ENCODE results near the gene RALGAPA2. TPM values are rescaled to one million over a fixed set of nuclear protein-coding genes. Genes with fewer than 3 reads are reported as not detected.
A peak's percentile ranks its signal among the peaks of the same experiment; 100 is the strongest.

RALGAPA2 gene
- total and polyA plus RNA-seq, 2 of the 13 experiments (the other 11 are each of a cell fraction or from before 2014, with no cell fraction given), result 13.8 to 17.7 TPM

DNA sequence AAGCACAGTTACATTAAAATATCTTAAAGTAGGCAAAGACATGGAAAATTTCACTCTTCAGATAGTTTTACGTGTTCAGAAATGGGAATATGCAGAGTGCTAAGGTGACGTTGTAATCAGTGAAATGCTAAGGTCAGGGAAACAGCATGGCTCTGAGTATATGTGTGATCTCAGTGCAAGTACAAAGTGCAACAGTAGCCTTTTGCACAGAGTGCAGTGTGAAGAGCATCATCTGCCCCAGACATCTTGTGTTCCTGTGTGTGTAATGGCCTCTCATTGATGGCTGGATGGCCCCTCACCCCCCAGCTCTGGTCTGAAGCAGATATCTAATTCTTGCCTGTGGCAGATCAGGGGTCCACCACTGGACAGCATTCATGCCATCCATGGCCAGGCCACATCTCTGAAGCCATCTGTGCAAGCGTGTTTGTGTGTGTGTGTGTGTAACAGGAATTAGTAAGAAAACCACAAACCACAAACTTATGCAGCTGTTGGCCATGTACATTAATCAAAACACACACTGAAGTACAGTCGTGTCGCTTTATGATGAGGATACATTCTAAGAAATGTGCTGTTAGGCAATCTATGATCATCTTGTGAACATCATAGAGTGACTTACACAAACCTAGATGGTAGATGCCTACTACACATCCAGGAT, 165.1 kb downstream of the RALGAPA2 start (continued):
- TF ChIP-seq, protein P1, sequence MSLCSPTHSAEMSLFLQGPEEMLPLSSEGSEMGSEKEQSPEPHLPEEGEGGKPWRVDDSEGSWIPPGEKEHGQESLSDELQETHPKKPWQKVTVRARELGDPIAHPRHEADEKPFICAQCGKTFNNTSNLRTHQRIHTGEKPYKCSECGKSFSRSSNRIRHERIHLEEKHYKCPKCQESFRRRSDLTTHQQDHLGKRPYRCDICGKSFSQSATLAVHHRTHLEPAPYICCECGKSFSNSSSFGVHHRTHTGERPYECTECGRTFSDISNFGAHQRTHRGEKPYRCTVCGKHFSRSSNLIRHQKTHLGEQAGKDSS (CRISPR knock-in tag; IDR thresholded peaks at IDR 0.05; ENCODE audit: borderline replicate concordance, low read depth), result 0 out of 2 replicates have a peak, but pooled peaks have one; percentile 58
- TF ChIP-seq ELF3 (CRISPR knock-in tag; IDR thresholded peaks at IDR 0.05) (peak; percentile 72), ZNF292 (CRISPR knock-in tag; IDR thresholded peaks at IDR 0.05; ENCODE audit: borderline replicate concordance, low read depth) (peak; percentile 96)

DNA sequence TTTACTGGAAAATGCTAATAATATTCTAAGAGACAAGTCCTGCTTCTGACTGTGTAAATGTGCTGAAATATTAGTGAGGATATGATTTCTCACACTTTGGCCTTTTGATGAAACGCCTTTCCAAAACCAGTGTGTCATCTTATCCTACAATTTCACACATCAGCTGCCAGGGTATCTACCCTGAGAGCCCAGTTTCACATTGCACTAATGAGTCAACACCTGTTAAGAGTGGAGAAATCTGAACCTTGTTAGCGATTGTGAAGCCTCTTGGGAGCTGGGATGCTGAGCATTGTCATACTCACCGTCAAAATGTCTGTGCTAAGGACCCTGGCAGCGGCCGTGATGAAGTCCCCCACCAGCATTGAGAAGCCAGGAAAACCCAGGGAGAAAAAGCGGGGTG, 166.0 kb downstream of the RALGAPA2 start:
- BruUV-seq (replicated peaks), result no TSS peak
- Histone ChIP-seq H3K79me2 (ENCODE audit: insufficient read depth, low read length) (no peaks in the 10 kb centered on the region), H3K36me3 (replicated peaks in 1 of 2; ENCODE audit: control insufficient read depth in 1 of 2, insufficient read depth in 2 of 2, low read length in 2 of 2) (peaks cover 4% of the 10 kb centered on the region in 2 experiments; a peak in 3 of 5 replicates), H3K9me3 (ENCODE audit: low read length) (no peaks in the 10 kb centered on the region), H3K9ac (ENCODE audit: insufficient read depth, low read depth, low read length) (no peak overlapping the region), H2AFZ (ENCODE audit: low read length) (no peak overlapping the region), H3K27me3 (ENCODE audit: control insufficient read depth in 1 of 2, insufficient read depth in 2 of 2, low read length in 2 of 2) (no peaks in the 10 kb centered on the region), H4K20me1 (ENCODE audit: insufficient read depth, low read length) (no peaks in the 10 kb centered on the region), H3K4me1 (ENCODE audit: insufficient read depth, low read length) (peaks cover 52% of the 10 kb centered on the region), H3K4me2 (ENCODE audit: low read depth, low read length) (no peak overlapping the region), H3K4me3 (replicated peaks in 1 of 3; ENCODE audit: insufficient read depth in 1 of 3, low read depth in 2 of 3, low read length in 3 of 3) (no peak overlapping the region), H3K27ac (ENCODE audit: extremely low read length, insufficient read depth, low read length) (no peak overlapping the region)
- POLR2A ChIA-PET, result no interaction called here
- no peak for DNase-seq (ENCODE audit: low spot score)
- no peak for FAIRE-seq
- no peak for ATAC-seq
- intact Hi-C loops (cut with micrococcal nuclease; ENCODE audit: unreplicated experiment) (no loop called here), in situ Hi-C loops (cut with HindIII; ENCODE audit: extremely low pct_ligation_motif_present, low pct_unique_long_range_greater_than_20kb) (no loop called here)
- WGBS (ENCODE audit: low lambda C conversion rate), result 98% methylated on average over 6 of the region's 6 CpGs
- CTCF ChIA-PET (ENCODE audit: low intra/inter-chr PET ratio, low total read pairs), result no interaction called here
- TF ChIP-seq ZNF3 (CRISPR knock-in tag; IDR thresholded peaks at IDR 0.05) (no peak), SIX1 (CRISPR knock-in tag; IDR thresholded peaks at IDR 0.05; ENCODE audit: borderline replicate concordance) (no peak), CENPT (CRISPR knock-in tag; IDR thresholded peaks at IDR 0.05; ENCODE audit: low read depth) (no peak)
- TF ChIP-seq, protein P2, sequence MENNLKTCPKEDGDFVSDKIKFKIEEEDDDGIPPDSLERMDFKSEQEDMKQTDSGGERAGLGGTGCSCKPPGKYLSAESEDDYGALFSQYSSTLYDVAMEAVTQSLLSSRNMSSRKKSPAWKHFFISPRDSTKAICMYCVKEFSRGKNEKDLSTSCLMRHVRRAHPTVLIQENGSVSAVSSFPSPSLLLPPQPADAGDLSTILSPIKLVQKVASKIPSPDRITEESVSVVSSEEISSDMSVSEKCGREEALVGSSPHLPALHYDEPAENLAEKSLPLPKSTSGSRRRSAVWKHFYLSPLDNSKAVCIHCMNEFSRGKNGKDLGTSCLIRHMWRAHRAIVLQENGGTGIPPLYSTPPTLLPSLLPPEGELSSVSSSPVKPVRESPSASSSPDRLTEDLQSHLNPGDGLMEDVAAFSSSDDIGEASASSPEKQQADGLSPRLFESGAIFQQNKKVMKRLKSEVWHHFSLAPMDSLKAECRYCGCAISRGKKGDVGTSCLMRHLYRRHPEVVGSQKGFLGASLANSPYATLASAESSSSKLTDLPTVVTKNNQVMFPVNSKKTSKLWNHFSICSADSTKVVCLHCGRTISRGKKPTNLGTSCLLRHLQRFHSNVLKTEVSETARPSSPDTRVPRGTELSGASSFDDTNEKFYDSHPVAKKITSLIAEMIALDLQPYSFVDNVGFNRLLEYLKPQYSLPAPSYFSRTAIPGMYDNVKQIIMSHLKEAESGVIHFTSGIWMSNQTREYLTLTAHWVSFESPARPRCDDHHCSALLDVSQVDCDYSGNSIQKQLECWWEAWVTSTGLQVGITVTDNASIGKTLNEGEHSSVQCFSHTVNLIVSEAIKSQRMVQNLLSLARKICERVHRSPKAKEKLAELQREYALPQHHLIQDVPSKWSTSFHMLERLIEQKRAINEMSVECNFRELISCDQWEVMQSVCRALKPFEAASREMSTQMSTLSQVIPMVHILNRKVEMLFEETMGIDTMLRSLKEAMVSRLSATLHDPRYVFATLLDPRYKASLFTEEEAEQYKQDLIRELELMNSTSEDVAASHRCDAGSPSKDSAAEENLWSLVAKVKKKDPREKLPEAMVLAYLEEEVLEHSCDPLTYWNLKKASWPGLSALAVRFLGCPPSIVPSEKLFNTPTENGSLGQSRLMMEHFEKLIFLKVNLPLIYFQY (CRISPR knock-in tag; IDR thresholded peaks at IDR 0.05; ENCODE audit: borderline replicate concordance), result no peak
- TF ChIP-seq, protein P3, sequence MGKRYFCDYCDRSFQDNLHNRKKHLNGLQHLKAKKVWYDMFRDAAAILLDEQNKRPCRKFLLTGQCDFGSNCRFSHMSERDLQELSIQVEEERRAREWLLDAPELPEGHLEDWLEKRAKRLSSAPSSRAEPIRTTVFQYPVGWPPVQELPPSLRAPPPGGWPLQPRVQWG (CRISPR knock-in tag; IDR thresholded peaks at IDR 0.05; ENCODE audit: borderline replicate concordance, low read depth), result no peak
- TF ChIP-seq, protein P4, sequence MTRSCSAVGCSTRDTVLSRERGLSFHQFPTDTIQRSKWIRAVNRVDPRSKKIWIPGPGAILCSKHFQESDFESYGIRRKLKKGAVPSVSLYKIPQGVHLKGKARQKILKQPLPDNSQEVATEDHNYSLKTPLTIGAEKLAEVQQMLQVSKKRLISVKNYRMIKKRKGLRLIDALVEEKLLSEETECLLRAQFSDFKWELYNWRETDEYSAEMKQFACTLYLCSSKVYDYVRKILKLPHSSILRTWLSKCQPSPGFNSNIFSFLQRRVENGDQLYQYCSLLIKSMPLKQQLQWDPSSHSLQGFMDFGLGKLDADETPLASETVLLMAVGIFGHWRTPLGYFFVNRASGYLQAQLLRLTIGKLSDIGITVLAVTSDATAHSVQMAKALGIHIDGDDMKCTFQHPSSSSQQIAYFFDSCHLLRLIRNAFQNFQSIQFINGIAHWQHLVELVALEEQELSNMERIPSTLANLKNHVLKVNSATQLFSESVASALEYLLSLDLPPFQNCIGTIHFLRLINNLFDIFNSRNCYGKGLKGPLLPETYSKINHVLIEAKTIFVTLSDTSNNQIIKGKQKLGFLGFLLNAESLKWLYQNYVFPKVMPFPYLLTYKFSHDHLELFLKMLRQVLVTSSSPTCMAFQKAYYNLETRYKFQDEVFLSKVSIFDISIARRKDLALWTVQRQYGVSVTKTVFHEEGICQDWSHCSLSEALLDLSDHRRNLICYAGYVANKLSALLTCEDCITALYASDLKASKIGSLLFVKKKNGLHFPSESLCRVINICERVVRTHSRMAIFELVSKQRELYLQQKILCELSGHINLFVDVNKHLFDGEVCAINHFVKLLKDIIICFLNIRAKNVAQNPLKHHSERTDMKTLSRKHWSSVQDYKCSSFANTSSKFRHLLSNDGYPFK (CRISPR knock-in tag; IDR thresholded peaks at IDR 0.05; ENCODE audit: borderline replicate concordance), result no peak

Data from HepG2 (cell line).